ELR (cell line): ENCODE measurements around the gene MYO18B.

ENCODE experiments used
- DNase-seq: peaks from one replicate; pipeline ENCODE4 v3.0.0-alpha.2; 2015; ENCODE audit warnings: low read depth

Gene MYO18B

DNA sequence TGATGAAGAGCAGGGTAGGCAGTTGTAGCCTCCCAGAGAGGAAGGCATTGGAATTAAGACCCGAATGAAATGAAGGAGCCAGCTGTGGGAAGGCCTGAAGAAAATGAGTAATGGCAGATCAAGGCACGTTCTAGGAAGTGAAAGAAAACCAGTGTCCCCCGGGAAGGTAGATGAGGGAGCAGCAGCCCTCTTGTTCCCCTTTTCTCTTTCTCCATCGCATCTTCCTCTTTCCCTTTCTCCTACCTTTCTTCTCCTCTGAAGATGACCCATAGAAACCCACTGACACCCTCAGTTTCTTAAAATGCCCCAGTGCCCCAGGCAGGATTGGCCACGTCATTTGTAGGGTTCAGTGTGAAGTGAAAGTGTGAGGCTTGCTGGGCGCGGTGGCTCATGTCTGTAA lies 254.7 kb downstream of the MYO18B start:
- DNase-seq: no peak

DNA sequence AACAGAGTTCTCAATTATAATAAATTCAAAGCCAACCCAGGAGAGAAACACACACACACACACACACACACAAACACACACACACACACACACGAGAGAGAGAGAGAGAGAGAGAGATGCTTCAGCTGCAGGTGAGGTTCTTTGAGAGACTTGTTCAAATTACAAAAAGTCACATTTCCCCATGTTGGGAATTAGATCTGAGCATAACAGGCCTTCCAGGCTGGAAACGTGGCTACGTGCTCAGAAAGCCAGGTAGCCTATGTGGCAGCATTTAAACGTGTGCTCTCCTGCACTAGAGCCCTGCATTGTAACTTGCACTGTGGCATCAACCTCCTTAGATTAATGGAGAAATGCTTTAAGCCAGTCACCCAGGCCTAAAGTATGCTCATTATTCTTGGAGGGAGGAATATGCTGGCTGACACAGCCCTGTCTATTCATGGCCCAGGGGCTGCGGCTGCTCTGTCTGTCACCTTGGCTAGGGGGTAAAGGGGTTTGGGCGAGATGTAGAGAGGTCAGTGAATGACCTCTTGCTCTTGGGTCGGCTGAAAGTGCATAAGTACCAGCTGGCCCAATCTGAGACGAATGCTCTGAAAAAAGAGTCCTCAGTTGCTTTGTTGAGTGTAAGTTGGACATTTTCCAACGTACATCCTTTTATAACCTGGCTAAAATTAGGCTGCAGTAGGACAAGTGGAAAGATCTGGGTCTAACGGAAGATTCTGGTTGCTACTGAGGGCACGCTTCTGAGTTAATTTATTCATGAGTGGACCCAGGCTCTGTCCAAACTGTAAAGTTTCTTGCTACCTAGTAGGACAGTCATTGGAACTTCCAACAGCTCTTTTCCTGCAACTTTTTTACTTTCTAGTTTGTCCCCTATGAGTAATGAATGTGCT lies 256.1 kb downstream of the MYO18B start:
- DNase-seq: no peak

DNA sequence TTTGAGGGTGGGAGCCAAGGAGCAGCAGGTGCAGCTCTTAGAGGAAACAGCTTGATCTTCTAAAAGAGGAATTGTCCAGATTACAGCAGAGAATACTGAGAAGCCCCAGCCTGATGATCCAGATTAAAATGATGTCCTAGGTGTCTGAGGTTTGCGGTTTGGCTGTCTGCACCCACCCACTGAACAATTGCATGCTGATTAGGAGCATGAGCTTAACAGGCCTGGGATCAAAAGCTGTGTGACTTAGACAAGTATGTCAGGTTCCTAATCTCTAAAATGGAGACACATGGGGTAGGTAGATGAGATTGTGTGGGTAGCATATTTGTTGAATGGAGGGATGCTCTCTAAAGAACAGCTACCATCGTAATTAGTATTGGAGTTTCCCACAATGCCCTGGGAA lies 260.5 kb downstream of the MYO18B start:
- no peak for DNase-seq

DNA sequence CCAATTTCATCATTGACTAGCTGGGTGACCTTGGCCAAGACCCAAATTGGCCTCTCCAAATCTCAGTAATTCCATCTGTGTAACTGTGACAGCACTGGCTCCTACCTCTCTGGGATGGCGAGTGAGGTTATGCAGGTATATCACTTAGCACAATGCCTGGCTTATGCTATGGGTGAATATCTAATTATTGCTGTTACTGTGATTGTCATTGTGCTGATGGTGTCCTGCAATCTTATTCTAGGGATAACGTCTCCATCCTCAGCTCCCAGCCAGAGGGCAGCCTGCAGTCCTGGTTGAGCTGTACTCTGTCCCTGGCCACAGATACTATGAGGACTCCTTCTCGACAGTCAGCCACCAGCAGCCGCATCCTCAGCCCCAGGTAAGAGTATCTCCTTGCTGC lies 262.5 kb downstream of the MYO18B start:
- DNase-seq: no peak

DNA sequence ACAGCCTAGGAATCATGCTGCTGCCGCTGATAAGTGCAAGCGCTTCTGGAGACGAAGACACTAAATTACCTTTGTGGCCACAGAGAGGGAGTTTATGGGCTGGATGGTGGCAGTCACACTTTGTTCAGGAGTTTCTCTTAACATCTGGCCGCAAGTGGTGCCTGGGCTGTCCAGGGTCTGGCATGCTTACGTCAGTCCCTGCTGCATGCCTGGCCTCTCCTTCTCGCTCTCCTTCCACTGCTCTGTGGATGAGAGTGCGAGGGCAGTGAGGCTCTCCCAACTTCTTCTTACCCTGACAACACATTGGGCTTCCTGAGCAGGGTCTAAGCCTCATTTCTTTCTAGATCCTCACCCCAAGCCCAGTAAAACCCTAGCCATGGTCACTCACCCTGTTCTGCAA lies 266.6 kb downstream of the MYO18B start:
- DNase-seq: no peak

DNA sequence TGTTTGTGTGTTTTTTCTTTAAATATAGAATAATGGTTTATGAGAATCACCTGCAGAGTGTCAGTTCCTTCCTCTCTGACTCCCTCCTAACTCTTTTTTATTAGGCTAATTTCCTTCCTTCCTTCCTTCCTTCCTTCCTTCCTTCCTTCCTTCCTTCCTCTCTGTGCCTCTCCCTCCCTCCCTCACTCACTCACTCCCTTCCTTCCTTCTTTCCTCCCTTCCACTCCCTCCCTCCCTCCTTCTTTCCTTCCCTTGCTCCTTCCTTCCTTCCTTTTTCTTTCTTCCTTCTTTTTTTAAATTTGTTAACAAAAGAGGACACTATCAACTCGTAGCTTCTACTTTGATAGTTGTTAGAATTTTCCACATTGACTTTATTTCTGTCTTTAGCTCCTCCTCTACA lies 274.9 kb downstream of the MYO18B start:
- no peak for DNase-seq

DNA sequence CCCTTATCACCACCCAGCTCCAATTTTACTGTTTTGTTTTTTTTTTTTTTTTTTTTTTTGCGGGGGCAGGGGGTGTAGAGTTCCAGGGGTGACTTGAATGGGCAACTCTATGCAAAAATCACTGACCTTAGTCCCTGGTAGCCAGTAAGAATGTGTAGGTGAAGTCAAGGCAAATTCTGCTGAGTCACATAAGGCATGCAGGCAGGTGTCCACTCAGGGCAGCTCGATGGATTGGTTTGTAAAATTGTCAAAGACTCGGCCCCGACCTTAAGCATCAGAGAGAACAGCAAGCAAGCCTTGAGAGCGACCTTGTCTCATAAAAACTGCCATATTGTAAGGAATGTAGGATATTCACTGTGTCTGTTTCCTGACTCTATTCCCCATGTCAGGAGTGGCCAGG lies 275.9 kb downstream of the MYO18B start:
- no peak for DNase-seq

DNA sequence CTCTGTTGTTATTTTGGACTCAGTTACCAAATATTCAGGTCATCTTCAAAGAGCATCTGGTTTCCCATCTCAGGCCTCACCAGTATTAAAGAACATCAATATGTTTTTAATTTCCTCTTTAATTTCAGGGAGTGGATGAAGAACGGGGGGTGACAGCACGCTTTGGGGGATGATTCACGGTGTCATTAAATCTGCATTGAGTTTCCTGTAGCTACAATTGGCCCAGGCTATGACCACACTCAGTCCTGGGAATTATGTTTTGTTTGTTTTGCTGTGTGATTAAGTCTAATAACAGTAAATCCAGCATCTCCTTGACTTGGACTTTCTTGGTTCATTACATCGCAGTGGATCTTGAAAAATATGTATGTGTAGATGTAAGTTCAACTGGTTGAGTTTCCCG lies 277.6 kb downstream of the MYO18B start:
- no peak for DNase-seq

DNA sequence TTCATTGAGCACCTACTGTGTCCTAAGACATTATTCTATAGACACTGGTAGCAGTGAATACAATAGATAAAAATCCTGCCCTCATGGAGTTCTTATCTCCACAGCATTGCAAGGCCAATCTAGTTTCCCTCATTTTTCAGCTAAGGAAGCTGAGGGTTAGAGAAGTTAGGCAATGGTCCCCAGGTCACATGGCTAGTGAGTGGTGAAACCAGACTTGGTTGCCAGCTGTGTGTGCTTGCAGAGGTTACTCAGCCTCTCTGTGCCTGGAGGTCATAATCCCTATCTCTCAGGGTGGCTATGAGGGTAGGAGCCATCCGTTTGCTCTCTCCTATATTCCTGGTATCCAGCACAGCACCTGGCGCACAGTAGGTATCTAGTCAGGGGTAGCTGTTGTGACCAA lies 279.5 kb downstream of the MYO18B start:
- no peak for DNase-seq

DNA sequence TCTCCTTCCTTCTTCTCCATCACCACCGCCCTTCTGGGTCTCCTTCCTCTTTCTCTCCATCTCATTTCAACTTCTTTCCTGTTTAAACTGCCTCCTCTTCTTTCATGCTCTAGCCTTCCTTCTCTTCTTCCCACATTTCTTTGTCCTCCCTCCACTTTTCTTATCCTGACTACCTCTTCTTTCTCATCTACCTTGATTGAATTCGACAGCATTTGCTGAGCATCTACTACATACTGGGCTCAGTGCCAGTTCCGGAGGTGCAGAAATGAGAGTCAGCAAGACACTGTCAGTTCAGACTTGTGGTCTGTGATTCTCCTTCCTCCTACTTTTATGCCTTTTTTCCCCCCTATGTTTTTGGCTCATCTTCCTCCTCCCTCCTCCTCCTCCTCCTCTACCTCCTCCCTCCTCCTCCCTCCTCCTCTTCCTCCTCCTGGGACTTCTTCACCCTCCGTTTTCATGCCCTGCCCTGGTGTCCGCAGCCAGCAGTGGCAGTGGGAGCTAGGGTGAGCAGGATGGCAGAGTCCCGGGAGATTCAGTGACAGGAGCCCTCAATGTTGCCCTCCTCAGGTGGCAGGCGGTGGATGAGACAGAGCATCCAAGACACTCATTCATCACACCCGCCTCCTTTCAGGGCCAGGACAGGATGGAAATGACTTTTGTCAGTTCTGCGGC lies 281.3 kb downstream of the MYO18B start:
- DNase-seq: no peak

DNA sequence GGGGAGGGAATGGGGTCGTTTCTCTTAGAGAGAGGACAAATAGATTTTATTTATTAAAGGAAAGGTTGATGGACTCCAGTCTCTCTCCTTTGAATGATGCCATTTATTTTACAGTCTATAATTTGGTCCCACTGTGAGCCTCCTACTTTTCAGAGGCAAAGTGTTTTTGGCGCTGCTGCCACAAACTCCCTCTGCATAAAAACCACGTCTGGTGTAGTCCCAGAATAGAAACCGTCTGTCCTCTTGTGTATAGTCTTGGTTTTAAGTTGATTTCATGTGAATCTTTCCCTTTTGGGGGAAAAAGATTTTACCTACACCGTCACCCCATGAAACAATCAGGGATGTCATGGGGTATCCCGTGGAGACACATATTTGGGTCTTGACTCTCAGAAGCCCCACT lies 283.6 kb downstream of the MYO18B start:
- DNase-seq: no peak

DNA sequence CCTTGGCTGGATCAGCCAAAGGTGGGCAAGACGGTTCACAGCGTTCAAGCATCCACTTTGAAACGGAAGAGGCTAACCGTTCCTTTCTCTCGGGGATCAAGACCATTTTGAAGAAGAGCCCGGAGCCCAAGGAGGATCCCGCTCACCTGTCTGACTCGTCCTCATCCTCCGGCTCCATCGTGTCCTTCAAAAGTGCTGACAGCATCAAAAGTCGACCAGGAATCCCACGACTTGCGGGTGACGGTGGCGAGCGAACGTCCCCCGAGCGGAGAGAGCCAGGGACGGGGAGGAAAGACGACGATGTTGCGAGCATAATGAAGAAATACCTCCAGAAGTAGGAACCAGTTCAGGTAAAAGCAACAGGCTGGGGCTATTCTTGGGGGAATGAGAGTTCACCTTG lies 285.4 kb downstream of the MYO18B start:
- no peak for DNase-seq

DNA sequence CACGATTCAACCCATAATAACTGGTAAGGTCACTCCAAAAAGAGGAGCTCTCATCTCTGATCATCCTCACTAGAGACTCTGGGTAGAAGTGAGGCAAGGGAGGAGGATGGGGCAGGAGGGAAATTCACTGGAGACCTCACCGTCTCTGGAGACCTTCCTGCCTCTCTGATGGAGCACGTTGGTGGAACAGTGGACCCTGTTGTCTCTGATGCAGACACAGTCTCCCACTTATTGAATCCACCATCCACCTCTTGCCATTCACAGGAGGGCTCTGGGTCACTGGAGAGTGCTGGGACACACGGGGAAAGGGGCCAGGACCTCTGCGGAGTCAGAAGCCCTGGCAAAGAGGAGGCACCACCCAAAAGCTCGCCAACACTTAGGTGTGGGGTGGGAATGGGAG lies 289.7 kb downstream of the MYO18B start:
- DNase-seq: no peak

DNA sequence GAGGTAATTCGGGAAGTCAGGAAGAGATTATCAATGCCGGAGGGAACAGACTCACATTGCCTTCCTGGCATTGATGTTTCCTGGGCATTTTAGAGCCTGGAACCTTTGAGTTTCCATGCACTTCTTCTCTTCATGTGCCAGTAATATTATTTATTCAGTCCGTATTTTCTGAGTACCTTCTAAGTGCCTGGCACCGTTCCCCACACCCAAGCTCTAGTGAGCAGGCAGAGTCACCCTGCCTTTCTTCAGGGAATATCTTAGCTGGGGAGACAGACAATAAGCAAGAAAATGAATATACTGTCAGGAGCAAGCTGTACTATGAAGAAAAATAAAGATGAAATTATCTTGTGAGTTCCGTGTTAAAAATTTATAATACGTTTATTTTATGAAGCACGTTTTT lies 291.1 kb downstream of the MYO18B start:
- DNase-seq: no peak

DNA sequence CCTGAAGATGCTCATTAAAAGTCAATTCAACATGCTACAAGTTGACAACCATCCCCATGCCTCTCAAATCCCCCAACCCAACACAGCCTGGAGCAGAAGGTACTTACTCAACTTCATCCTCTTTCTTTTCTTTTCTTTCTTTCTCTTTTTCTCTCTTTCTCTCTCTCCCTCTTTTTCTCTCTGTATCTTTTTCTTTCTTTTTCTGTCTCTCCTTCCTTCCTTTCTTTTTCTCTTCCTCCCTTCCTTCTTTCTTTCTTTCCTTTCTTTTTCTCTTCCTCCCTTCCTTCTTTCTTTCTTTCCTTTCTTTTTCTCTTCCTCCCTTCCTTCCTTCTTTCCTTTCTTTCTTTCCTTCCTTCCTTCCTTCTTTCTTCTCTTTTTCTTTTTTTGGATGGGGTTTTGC lies 291.6 kb downstream of the MYO18B start:
- no peak for DNase-seq

DNA sequence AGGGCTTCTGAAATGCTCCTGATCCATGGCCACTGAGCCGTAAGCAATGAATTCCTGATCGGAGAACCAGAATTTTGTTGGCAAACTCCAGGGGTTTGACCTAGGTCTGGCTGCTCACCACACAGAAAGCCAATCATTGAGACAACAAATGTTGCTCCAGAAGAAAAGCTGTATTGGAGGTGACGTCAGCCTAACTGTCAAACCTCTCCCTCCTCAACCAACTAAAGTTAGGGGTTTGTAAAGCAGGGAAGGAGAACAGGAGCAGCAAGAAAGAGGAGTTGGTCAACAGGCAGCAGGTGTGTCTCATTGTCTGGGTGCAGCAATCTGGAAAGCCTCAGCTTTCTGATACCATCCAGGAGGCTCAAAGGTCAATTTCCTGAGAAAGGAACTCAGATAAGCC lies 293.5 kb downstream of the MYO18B start:
- DNase-seq: no peak

DNA sequence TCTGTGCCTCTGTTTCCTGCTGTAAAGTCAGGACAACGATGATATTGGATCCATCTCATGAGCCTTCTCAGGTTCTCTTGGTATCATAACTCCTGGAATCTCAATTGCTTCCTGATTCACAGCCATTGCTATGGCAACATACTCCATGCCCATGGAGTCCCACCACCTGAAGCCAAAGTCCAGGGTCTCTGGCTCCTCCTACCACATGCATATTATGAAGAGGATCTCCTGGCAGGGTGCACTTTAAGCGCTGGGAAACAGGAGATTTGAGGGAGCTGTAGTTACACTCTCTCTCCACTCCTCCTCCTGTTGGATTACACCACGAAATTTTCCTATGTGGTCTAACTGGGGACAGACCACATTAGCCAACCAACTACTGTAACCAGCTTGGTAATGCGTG lies 296.4 kb downstream of the MYO18B start:
- DNase-seq: no peak

DNA sequence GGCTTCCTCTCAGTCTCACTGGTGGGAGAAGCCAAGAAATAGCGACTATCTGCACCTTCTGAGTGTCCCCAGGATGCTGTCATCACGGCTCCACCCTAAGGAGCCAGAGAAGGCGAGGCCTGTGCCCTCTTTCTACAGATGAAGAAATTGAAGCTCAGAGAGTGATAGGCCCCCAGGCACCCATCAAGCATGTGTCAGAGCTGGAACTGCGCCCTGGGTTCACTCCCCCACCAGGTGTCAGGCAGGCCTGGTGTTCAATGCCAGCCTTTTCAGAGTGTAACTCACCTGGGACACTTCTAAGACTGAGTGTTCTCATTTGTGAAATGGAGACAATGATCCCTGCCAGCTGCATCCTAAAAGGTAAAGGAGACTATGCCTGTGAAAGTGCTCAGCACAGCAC lies 299.9 kb downstream of the MYO18B start:
- DNase-seq: no peak

DNA sequence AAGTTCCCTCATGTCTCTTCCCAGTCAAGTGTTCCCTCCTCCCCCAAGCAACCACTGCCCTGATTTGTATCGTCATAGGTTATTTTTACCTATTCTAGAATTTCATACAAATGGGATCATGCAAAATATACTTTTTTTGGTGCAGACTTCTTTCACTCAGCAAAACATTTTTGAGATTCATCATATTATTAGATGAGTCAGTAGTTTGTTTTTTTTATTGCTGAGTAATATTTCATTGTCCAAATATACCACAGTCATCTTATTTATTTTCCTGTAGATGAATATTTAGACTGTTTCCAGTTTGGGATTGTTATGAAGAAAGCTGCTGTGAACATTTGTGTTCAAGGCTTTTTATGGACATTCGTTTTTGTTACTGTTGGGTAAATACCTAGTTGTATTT lies 301.0 kb downstream of the MYO18B start:
- no peak for DNase-seq

DNA sequence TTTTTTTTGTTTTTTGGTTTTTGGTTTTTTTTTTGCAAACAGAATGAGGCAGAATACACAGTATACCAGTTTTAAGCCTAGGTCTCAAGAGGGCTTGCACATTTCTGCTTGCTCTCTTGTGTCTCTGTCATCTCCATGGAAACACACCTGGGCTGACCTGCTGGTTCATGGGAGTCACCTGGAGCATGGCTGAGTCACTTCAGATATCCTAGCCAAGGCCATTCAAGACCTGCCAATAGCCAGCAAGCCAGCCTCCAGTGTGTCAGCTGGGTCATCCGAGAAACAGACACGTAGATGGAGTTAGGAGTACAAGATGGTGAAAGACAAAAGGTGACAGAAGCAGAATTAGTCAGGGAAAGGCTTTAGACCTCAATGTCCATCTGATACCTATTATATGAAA lies 303.1 kb downstream of the MYO18B start:
- DNase-seq: no peak

DNA sequence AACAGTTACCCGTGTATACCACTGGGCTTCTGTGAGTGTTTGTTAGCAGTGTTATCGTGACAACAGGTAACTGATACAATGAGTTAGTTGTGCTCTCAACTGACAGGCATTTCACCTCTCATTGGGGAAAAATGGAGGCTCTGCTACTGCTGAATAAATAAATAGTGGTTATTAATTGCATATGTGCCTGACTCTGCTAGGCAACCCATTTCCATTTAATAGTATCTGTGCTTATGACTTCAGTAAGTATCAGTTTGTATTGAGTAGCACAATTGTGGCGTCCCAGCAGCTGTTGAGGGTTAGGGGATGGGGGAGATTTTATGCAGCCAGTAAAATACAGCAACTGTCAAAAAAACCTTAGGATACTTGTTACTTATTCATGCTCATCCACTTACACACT lies 303.9 kb downstream of the MYO18B start:
- DNase-seq: no peak

DNA sequence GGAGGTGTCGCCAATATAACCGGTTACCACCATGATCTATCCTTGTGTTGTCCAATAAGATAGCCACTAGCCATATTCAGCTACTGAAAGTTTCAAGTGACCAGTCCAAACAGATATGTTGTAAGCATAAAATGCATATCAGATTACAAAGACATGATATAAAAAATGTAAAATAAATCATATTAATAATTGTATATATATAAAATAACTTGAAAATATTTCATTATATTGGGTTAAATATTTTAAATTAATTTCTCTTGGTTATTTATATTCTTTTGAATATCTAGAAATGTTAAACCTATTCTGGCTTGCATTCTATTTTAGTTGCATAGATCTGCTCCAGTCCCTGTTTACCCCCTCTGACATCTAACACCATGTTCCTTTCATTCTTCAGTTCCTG lies 305.5 kb downstream of the MYO18B start:
- DNase-seq: no peak

DNA sequence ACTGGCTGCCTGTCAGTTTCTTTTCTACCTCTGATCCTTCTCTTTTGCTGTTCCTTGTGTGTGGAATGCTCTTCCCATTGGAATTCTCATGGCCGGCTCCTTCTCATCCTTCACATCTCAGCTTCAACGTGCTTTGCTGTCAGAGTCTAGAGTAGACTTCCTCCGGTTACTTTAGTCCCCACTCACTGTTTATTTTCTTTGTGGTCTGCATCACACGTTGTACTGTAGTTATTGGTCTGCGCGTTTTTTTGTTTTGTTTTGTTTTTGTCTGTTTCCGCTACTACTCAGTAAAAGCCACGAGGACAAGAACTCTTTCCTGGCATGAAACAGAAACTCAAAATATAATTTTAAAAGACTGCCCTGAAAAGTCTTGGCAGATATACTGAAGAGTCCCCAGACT lies 305.9 kb downstream of the MYO18B start:
- DNase-seq: no peak

DNA sequence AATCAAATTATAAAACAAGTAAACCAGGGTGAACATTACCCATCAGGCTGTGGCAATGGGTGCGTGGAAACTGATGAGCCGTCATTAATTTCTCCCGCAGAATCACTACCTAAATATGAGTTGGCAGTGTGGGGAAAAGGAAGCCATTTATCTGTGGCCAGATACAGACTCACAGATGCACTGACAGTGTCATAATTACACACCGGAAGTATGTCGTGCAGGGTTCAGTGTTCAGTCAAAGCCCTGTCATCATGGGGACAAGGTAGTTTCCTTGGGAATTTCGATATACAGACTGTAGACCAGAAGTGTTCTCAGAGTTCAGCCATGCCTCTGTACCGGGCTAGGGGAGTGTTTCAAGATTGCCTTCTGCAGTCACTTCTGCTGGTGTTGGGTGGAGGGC lies 308.1 kb downstream of the MYO18B start:
- no peak for DNase-seq
